ENCODE data around the gene TMEM126A. TPM values are rescaled to one million over a fixed set of nuclear protein-coding genes. Genes with fewer than 3 reads are reported as not detected.

The TMEM126A gene
- total and polyA plus RNA-seq, 2 of the 13 experiments (the other 11 are each of a cell fraction or from before 2014, with no cell fraction given) = 59.5 to 66.9 TPM

DNA sequence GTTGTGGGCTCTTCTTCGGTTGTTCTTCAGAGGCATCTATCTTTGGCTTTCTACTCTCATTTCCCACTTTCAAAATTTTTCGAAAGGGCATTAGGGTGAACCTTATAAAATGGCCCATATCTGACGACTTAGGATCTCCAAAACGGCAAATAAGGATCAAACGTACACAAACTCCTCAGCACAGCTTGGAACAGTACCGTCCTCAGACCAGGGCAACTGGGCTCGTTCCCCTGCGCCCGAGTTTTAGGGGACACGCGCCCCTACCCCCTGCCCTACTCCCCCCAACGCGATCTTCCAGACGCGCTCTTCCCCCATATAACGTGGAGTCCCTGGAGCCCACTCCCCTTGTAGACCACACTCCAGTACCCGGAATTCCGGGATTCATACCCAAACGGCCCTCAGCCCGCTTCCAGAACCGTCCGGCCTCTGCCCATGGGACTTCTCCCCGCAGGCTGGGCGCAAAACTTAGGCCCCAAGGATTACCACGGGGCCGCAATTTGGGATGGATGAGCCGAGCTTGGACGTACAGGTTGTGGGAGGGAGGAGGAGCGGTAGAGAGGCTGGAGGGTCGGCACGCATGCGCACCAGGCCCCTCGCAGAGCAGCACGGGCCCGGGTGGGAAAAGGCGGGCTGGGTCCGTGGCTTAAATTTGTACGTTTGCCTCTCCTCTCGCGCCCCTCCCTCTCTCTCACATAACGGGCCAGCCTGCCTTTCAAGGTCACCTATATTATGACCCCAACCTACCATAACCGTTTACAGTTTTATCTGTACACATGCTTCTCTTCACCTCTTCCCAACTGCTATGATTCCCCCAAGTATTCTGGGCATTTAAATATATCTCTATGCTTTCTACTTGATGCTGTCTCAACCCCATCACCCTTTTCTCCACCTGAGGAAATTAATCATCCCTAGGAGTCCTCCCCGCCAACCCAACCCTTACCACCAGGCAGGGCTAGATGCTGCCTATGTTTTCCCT, 34.9 kb downstream of the TMEM126A start (continued):
- TF ChIP-seq, protein P1, sequence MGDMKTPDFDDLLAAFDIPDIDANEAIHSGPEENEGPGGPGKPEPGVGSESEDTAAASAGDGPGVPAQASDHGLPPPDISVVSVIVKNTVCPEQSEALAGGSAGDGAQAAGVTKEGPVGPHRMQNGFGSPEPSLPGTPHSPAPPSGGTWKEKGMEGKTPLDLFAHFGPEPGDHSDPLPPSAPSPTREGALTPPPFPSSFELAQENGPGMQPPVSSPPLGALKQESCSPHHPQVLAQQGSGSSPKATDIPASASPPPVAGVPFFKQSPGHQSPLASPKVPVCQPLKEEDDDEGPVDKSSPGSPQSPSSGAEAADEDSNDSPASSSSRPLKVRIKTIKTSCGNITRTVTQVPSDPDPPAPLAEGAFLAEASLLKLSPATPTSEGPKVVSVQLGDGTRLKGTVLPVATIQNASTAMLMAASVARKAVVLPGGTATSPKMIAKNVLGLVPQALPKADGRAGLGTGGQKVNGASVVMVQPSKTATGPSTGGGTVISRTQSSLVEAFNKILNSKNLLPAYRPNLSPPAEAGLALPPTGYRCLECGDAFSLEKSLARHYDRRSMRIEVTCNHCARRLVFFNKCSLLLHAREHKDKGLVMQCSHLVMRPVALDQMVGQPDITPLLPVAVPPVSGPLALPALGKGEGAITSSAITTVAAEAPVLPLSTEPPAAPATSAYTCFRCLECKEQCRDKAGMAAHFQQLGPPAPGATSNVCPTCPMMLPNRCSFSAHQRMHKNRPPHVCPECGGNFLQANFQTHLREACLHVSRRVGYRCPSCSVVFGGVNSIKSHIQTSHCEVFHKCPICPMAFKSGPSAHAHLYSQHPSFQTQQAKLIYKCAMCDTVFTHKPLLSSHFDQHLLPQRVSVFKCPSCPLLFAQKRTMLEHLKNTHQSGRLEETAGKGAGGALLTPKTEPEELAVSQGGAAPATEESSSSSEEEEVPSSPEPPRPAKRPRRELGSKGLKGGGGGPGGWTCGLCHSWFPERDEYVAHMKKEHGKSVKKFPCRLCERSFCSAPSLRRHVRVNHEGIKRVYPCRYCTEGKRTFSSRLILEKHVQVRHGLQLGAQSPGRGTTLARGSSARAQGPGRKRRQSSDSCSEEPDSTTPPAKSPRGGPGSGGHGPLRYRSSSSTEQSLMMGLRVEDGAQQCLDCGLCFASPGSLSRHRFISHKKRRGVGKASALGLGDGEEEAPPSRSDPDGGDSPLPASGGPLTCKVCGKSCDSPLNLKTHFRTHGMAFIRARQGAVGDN (CRISPR knock-in tag; IDR thresholded peaks at IDR 0.05) = peak; percentile 65
- TF ChIP-seq ZFY (CRISPR knock-in tag; IDR thresholded peaks at IDR 0.05) (peak; percentile 35; the same call in 1 of the 2 replicates), ZNF7 (CRISPR knock-in tag; IDR thresholded peaks at IDR 0.05) (no peak), RELA (CRISPR knock-in tag; IDR thresholded peaks at IDR 0.05) (no peak), ZNF781 (CRISPR knock-in tag; IDR thresholded peaks at IDR 0.05; ENCODE audit: borderline replicate concordance, not compliant biosample characterization) (peak; percentile 32), KAT2B (IDR thresholded peaks at IDR 0.05; ENCODE audit: borderline replicate concordance, low read depth, low read length) (no peak), TBX3 (IDR thresholded peaks at IDR 0.05; ENCODE audit: borderline replicate concordance) (no peak), ZFP62 (CRISPR knock-in tag; IDR thresholded peaks at IDR 0.05) (no peak), SMAD3 (CRISPR knock-in tag; IDR thresholded peaks at IDR 0.05) (no peak), ZNF343 (CRISPR knock-in tag; IDR thresholded peaks at IDR 0.05) (no peak), KLF15 (CRISPR knock-in tag; IDR thresholded peaks at IDR 0.05; ENCODE audit: borderline replicate concordance) (no peak), ZNF143 (CRISPR knock-in tag; IDR thresholded peaks at IDR 0.05) (peak; percentile 64; the same call in 1 of the 2 replicates), NBN (conservative IDR thresholded peaks at IDR 0.05) (no peak)
- TF ChIP-seq, protein P2, sequence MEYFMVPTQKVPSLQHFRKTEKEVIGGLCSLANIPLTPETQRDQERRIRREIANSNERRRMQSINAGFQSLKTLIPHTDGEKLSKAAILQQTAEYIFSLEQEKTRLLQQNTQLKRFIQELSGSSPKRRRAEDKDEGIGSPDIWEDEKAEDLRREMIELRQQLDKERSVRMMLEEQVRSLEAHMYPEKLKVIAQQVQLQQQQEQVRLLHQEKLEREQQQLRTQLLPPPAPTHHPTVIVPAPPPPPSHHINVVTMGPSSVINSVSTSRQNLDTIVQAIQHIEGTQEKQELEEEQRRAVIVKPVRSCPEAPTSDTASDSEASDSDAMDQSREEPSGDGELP (IDR thresholded peaks at IDR 0.05; ENCODE audit: borderline replicate concordance, low read depth) = no peak
- TF ChIP-seq, protein P3, sequence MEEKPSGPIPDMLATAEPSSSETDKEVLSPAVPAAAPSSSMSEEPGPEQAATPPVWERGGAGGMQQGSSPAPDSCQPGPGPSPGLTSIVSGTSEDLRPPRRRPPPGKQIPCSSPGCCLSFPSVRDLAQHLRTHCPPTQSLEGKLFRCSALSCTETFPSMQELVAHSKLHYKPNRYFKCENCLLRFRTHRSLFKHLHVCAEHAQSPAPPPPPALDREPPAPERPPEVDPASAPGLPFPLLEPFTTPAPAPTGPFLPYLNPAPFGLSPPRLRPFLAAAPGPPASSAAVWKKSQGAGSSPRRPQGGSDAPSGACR (CRISPR knock-in tag; IDR thresholded peaks at IDR 0.05) = no peak
- TF ChIP-seq, protein P4, sequence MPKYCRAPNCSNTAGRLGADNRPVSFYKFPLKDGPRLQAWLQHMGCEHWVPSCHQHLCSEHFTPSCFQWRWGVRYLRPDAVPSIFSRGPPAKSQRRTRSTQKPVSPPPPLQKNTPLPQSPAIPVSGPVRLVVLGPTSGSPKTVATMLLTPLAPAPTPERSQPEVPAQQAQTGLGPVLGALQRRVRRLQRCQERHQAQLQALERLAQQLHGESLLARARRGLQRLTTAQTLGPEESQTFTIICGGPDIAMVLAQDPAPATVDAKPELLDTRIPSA (CRISPR knock-in tag; IDR thresholded peaks at IDR 0.05; ENCODE audit: borderline replicate concordance) = 0 out of 2 replicates have a peak, but pooled peaks have one; percentile 56
- TF ChIP-seq, protein P5, sequence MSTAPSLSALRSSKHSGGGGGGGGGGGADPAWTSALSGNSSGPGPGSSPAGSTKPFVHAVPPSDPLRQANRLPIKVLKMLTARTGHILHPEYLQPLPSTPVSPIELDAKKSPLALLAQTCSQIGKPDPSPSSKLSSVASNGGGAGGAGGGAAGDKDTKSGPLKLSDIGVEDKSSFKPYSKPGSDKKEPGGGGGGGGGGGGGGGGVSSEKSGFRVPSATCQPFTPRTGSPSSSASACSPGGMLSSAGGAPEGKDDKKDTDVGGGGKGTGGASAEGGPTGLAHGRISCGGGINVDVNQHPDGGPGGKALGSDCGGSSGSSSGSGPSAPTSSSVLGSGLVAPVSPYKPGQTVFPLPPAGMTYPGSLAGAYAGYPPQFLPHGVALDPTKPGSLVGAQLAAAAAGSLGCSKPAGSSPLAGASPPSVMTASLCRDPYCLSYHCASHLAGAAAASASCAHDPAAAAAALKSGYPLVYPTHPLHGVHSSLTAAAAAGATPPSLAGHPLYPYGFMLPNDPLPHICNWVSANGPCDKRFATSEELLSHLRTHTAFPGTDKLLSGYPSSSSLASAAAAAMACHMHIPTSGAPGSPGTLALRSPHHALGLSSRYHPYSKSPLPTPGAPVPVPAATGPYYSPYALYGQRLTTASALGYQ (CRISPR knock-in tag; IDR thresholded peaks at IDR 0.05) = no peak
- TF ChIP-seq, protein P6, sequence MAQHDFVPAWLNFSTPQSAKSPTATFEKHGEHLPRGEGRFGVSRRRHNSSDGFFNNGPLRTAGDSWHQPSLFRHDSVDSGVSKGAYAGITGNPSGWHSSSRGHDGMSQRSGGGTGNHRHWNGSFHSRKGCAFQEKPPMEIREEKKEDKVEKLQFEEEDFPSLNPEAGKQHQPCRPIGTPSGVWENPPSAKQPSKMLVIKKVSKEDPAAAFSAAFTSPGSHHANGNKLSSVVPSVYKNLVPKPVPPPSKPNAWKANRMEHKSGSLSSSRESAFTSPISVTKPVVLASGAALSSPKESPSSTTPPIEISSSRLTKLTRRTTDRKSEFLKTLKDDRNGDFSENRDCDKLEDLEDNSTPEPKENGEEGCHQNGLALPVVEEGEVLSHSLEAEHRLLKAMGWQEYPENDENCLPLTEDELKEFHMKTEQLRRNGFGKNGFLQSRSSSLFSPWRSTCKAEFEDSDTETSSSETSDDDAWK (CRISPR knock-in tag; IDR thresholded peaks at IDR 0.05) = no peak

Data from HepG2 (cell line).